Immature natural killer cell (primary cell): ENCODE data around the gene AUH. TPM values are rescaled to one million over a fixed set of nuclear protein-coding genes. Genes with fewer than 3 reads are reported as not detected.
A peak's percentile ranks its signal among the peaks of the same experiment; 100 is the strongest.

Source experiments
- DNase-seq, 3 donors: peaks; one replicate each; pipeline ENCODE4 v3.0.0; 2022; ENCODE audit warnings: mixed read lengths in 1 of 3
- H3K27ac Mint-ChIP-seq, 6 donors: one replicate each; pipeline ENCODE4 v1.8.0; 2020; ENCODE audit warnings: mixed read lengths in 6 of 6, mild to moderate bottlenecking in 5 of 6, inconsistent platforms in 4 of 6, moderate library complexity in 3 of 6
- H3K27me3 Mint-ChIP-seq, 3 donors: one replicate each; pipeline ENCODE4 v1.8.0; 2020 to 2021; ENCODE audit warnings: low read depth in 3 of 3, mild to moderate bottlenecking in 3 of 3, mixed read lengths in 3 of 3, moderate library complexity in 3 of 3, inconsistent platforms in 1 of 3
- H3K36me3 Mint-ChIP-seq, 3 donors: one replicate each; pipeline ENCODE4 v1.8.0; 2020; ENCODE audit warnings: mixed read lengths in 3 of 3, inconsistent platforms in 2 of 3, mild to moderate bottlenecking in 2 of 3
- H3K4me1 Mint-ChIP-seq, 2 donors: one replicate each; pipeline ENCODE4 v1.8.0; 2020; ENCODE audit warnings: inconsistent platforms in 2 of 2, mild to moderate bottlenecking in 2 of 2, mixed read lengths in 2 of 2, moderate library complexity in 1 of 2
- H3K4me3 Mint-ChIP-seq, 5 donors: one replicate each; pipeline ENCODE4 v1.8.0; 2020; ENCODE audit warnings: mild to moderate bottlenecking in 5 of 5, mixed read lengths in 5 of 5, inconsistent platforms in 3 of 5, moderate library complexity in 3 of 5
- H3K9me3 Mint-ChIP-seq, 6 donors: one replicate each; pipeline ENCODE4 v1.8.0; 2020; ENCODE audit warnings: mild to moderate bottlenecking in 6 of 6, mixed read lengths in 6 of 6, inconsistent platforms in 4 of 6, moderate library complexity in 3 of 6
- polyA plus RNA-seq, 3 donors: library from polyadenylated mRNA; unstranded; fragments of 300-500 nt; fragmentation: Illumina TruSeq; gene quantifications; one replicate each; pipeline ENCODE4 v1.2.3, GENCODE V29; 2021

AUH gene
- polyA plus RNA-seq, 3 donors from 2014 or later: 16.9 to 23.2 (median 18.2) TPM

DNA sequence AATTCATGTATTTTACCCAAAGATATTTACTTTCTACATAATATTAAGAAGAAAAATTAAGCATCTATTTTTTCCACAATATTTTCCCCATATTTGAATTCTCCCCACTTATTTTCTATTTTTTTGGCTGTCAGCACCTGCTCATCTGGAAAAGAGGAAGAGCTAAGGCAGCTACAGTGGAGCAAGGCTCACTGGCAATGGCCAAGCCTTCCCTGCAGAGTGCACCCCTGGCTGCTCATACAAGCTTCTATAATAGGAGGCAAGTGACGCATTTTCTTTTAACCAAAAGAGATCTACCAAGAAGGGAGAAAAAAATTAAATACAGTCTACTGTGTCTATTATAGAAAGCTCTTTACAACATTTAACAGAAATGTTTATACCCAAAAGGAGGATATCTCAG lies 72.5 kb downstream of the AUH start:
- peaks cover 19 to 36% (median 27%) of the 10 kb centered on the region in 3 donors for H3K36me3 Mint-ChIP-seq
- H3K4me1 Mint-ChIP-seq: no peaks in the 10 kb centered on the region
- H3K27ac Mint-ChIP-seq: peak overlapping the region in 1 of 6 donors; percentile 61
- DNase-seq: no peak
- H3K4me3 Mint-ChIP-seq: no peak overlapping the region
- peaks cover 0 to 4% (median 0%) of the 10 kb centered on the region in 3 donors for H3K27me3 Mint-ChIP-seq
- no peaks in the 10 kb centered on the region for H3K9me3 Mint-ChIP-seq

DNA sequence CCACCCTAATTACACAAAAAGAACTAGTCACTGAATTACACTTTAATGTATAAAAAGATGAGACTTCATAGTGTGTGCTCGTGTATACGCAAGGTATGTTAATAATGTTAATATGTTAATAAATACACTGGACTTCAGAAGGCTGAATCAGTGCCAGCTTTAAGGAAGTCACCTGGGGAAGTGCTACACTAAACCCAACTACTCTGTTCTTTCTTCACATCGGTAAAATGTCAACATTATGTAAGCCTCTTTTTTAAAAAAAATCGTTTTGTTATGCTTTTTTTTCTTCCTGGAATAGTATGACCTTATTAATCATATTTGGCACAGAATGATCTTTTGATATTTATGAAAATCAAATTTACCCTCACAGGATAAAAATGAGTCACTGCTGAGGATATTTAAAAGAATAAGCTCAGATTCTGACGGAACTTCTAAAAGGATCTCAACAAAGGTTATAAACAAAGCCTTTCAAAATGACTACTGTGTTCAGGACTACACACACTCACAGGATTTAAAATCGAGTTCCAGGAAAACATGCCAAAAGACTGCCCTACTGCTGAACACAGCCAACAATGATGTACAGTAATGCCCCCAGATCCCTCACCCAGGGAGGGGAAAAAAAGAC lies 75.9 kb downstream of the AUH start:
- Mint-ChIP-seq H3K4me1 (no peaks in the 10 kb centered on the region), H3K9me3 (no peaks in the 10 kb centered on the region), H3K27me3 (peaks cover 0 to 4% (median 0%) of the 10 kb centered on the region in 3 donors), H3K27ac (no peak overlapping the region), H3K36me3 (peaks cover 7 to 37% (median 19%) of the 10 kb centered on the region in 3 donors), H3K4me3 (no peak overlapping the region)
- DNase-seq: no peak

DNA sequence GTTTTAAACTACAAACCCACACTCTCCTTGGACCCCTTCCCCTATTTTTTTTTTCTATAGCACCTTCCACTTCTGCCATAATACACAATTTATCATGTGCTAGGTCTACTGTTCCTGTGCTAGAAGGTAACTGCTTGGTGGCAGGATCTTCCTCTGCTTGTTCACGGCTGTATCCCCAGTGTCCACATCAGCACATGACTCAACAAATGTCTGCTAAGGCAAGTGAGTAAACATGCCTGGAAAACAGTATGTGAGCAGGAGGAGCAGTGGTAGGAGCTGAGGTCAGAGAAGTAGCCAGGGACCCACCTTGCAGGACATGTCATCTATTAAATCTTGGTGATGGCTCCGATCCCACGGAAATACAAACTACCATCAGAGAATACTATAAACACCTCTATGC lies 79.4 kb downstream of the AUH start:
- Mint-ChIP-seq H3K36me3 (peaks cover 3 to 42% (median 26%) of the 10 kb centered on the region in 3 donors), H3K4me1 (no peaks in the 10 kb centered on the region), H3K9me3 (no peaks in the 10 kb centered on the region), H3K27me3 (peaks cover 0 to 4% (median 0%) of the 10 kb centered on the region in 3 donors), H3K4me3 (no peak overlapping the region), H3K27ac (no peak overlapping the region)
- no peak for DNase-seq

DNA sequence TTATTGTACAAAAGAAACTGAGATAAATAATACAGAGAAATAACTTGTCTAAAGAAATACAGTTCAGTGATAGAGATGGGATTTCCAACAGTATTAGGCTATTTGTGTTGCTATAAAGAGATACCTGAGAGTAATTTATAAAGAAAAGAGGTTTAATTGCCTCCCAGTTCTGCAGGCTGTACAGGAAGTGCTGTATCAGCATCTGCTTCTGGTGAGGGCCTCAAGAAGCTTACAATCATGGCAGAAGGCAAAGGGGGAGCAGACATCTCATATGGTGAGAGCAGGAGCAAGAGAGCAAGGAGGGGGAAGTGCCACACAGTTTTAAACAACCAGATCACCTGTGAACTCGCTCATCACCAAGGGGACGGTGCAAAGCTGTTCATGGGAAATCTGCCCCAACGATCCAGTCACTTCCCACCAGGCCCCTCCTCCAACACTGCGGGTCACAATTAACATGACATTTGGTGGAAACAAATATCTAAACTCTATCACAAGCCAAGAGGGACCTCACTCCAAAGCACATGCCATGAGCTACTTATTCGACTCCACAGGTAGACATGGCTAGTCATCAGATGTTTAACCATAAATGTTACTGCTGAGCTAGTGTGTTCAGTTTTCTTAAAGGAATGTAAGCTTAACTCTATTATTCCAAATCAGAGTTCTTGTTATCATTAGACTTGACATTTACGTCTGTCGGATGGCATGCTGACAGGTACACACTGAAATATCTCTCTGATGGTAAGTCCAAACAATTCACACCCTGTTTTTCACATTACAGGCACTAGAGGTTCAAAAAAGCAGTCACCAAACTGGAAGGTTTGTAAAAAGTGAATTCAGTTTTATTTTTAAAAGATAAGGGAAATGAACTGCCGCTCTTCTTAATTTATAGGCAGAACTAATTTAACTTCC lies 82.2 kb downstream of the AUH start:
- no peaks in the 10 kb centered on the region for H3K9me3 Mint-ChIP-seq
- H3K27ac Mint-ChIP-seq: peak overlapping the region in 1 of 6 donors; percentile 75

DNA sequence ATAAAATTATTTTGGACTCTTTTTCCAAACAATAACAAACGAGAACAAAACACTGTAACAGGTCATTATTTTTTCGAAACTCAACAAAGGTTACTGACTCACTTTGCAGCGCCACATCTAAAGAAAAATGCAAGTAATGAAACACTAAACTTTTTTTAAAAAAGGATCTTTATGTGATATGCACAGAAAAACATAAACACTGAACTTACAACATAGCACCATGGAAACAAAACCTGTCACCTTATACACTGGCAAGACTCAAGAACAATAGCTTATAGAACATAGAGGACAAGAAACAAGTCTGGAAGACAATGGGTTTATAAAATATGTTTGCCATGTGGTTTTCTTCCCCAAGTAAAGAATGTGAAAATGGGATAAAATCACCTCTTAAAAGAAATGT lies 85.2 kb downstream of the AUH start:
- H3K27ac Mint-ChIP-seq: peak overlapping the region in 1 of 6 donors; percentile 64
- no peaks in the 10 kb centered on the region for H3K27me3 Mint-ChIP-seq
- no peaks in the 10 kb centered on the region for H3K9me3 Mint-ChIP-seq
- no peak overlapping the region for H3K4me3 Mint-ChIP-seq
- peaks cover 4 to 17% of the 10 kb centered on the region in 2 donors for H3K4me1 Mint-ChIP-seq
- no peak for DNase-seq
- peaks cover 0 to 19% (median 16%) of the 10 kb centered on the region in 3 donors for H3K36me3 Mint-ChIP-seq

More for the DNA sequence above, 82.2 kb downstream of the AUH start:
- Mint-ChIP-seq H3K36me3 (peaks cover 0 to 31% (median 28%) of the 10 kb centered on the region in 3 donors), H3K27me3 (peaks cover 0 to 3% (median 0%) of the 10 kb centered on the region in 3 donors), H3K4me1 (peaks cover 0 to 7% of the 10 kb centered on the region in 2 donors), H3K4me3 (no peak overlapping the region)
- DNase-seq: no peak

DNA sequence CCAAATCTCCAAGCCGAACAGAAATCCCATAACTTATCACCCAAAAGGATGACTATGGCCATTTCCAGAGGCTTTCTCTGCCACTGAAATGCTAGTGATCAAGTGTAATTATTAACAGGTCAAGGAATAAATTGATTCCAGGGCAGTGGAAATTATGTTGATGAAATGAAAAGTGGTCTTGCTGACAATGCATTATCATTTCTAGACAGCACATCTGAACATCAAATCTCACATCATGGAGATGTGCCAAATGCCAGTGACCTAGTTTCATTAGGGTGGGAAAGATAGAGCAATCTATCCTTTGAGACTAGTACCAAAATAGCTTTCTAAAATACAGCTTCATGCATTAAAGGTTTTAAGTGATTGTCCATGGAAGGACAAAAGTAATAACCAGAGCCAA lies 86.1 kb downstream of the AUH start:
- H3K9me3 Mint-ChIP-seq: no peaks in the 10 kb centered on the region
- H3K4me1 Mint-ChIP-seq: peaks cover 4 to 17% of the 10 kb centered on the region in 2 donors
- no peaks in the 10 kb centered on the region for H3K27me3 Mint-ChIP-seq
- peak overlapping the region in 1 of 6 donors; percentile 49 for H3K27ac Mint-ChIP-seq
- H3K4me3 Mint-ChIP-seq: no peak overlapping the region
- peaks cover 0 to 12% (median 7%) of the 10 kb centered on the region in 3 donors for H3K36me3 Mint-ChIP-seq
- DNase-seq: no peak

DNA sequence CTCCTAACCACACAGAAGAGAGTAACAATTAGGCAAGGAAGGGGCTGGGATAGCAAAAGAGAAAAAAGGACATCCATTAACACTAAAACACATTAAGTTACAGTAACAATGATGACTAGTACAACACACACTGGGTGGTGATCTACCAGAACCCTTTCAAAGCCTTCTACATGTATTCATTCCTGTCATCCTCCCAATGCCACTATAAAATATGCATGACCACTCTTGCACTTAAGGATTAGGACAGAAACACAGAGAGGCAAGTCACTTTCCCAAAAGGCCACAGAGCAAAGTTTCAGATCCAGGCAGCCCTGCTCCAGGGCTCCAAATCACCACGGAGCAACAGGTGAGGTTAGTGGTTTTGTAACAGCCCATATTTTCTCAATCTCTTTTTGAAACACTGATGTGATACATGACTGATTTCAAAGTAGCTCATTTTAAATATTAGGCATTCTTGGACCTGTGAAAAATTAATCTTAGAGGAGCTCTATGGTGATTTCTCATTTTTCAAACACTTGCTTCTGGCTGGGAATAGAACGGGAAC lies 86.7 kb downstream of the AUH start:
- no peak overlapping the region for H3K4me3 Mint-ChIP-seq
- DNase-seq: no peak
- no peaks in the 10 kb centered on the region for H3K27me3 Mint-ChIP-seq
- H3K27ac Mint-ChIP-seq: peak overlapping the region in 2 of 6 donors; percentile 61 to 67
- peaks cover 4 to 17% of the 10 kb centered on the region in 2 donors for H3K4me1 Mint-ChIP-seq
- no peaks in the 10 kb centered on the region for H3K9me3 Mint-ChIP-seq
- H3K36me3 Mint-ChIP-seq: peaks cover 0 to 12% (median 4%) of the 10 kb centered on the region in 3 donors

DNA sequence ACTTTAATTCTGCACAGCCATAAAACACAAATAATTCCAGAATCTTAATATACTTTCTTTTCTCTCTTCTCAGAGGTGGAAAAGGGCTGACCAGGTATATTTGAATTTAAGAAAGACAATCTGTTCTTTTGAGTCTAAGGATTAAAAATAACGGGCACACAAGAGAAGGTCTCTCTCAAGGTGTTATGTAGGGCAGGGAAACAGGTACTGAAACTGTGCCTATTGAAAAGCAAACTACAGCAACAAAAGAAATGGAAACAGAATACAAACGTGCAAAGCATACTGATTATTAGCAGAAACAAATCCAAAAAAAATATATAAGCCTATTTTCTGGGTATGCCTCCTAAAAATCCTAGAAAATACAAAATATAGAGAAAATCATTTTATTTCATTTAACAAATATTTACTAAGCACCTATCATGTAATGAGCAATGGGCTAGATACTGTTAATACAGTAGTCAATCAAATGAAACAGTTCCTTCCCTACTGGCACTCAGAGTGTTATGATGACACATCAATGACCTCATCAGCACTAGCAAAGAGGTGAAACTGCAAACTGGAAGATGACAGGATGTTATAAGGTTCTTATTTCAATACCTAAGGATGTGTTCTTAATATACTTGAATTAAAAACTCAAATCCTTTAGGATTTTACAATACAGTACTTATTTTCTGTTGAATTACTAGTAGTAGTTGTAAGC lies 87.7 kb downstream of the AUH start:
- Mint-ChIP-seq H3K27ac (no peak overlapping the region), H3K4me1 (peaks cover 4 to 17% of the 10 kb centered on the region in 2 donors), H3K27me3 (no peaks in the 10 kb centered on the region), H3K9me3 (no peaks in the 10 kb centered on the region), H3K36me3 (peaks cover 0 to 9% (median 4%) of the 10 kb centered on the region in 3 donors), H3K4me3 (no peak overlapping the region)
- DNase-seq: peak in 1 of 3 donors; percentile 11

DNA sequence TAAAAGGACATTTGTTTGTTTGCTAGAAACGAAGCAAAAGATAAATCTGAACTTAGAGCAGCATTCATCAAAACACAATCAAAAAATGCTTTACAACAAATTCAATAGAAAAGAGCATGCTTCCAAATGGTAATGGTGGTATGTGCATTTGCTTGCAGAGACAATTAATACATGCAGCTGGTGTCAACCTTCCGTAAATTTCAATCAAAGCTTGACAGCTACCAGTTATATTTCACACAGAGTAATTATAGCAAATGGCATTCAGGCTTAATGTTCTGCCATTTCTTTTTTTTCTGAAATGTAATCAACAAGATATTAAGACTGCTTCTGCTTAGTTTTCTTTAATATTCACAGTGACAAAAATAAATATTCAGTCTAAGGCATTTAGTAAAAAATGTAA lies 90.6 kb downstream of the AUH start:
- Mint-ChIP-seq H3K27ac (no peak overlapping the region), H3K9me3 (no peaks in the 10 kb centered on the region), H3K36me3 (peaks cover 0 to 4% (median 0%) of the 10 kb centered on the region in 3 donors), H3K4me1 (peaks cover 4 to 17% of the 10 kb centered on the region in 2 donors), H3K4me3 (no peak overlapping the region), H3K27me3 (no peaks in the 10 kb centered on the region)
- DNase-seq: no peak

DNA sequence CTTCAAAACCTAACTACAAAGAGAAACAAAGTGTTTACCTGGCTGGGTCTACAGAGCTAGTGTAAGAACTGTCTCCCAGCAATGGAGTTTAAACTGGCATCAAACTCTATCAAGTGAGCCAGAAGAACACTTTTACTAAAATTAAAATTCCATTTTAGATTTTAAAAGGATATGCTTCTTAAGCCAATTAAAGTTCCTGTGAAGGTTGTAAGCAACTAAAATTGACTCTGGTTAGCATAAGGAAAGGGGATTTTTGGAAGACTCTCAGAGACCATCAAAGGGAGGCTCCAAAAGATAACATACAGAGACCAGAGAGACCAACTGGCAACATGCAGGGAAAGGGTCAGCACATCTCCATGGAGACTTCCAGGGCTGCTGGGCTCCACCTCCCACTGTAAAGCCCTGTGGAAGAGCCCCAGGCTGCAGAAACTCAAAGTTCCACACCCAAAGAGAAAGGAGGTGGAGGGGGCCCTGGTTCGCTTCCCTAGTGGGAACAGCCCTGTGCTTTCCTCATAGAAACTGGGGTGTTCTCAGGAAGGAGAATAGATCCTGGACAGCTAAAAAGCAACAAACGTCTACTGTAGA lies 91.7 kb downstream of the AUH start:
- H3K4me1 Mint-ChIP-seq: peaks cover 4 to 14% of the 10 kb centered on the region in 2 donors
- no peak for DNase-seq
- H3K9me3 Mint-ChIP-seq: no peaks in the 10 kb centered on the region

DNA sequence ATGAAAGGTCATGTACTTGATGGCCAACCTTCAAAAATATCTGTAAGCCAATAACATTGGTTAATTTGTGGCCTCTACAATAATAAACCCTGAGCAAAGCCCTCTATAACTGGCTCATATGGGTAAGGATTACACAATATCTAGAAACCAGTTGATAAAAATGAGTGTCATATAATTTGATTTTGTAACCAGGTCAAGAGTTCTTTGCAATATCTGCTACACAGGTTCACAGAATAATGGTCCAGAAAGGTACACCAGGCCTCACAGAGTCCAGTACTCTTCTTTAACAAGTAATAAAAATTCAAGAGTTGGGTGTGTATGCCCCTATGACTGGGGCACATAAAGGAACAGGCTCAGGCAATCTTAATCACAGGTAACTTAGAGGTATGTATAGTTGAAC lies 95.3 kb downstream of the AUH start:
- Mint-ChIP-seq H3K4me1 (no peaks in the 10 kb centered on the region), H3K27me3 (no peaks in the 10 kb centered on the region), H3K36me3 (peaks cover 11 to 18% (median 17%) of the 10 kb centered on the region in 3 donors), H3K27ac (no peak overlapping the region), H3K9me3 (peaks cover 0 to 4% (median 0%) of the 10 kb centered on the region in 6 donors), H3K4me3 (no peak overlapping the region)
- DNase-seq: no peak

More for the DNA sequence above, 91.7 kb downstream of the AUH start:
- Mint-ChIP-seq H3K36me3 (peaks cover under 1 to 6% (median 3%) of the 10 kb centered on the region in 3 donors), H3K4me3 (no peak overlapping the region), H3K27ac (no peak overlapping the region), H3K27me3 (no peaks in the 10 kb centered on the region)

DNA sequence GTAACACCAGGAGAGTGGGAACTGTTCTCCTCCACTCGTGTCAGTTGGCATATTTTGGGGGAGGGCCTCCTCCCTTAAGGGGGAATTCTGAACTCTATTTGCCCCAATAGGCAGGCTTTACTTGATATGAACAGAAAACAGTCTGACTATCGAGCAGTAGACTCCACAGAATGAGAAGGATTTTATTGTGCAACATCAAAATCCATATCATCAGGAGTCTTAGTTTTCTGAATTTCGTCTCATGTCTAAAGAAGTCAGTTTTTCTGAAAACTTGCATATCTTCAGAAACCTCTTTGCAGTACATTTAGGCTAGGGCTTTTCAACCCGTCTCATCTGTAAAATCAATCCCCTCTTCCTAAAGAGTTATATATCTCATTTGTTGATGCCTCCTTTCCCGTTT lies 96.2 kb downstream of the AUH start:
- H3K4me1 Mint-ChIP-seq: no peaks in the 10 kb centered on the region
- H3K27me3 Mint-ChIP-seq: no peaks in the 10 kb centered on the region
- no peak overlapping the region for H3K4me3 Mint-ChIP-seq
- DNase-seq: no peak
- H3K27ac Mint-ChIP-seq: no peak overlapping the region
- peaks cover 0 to 4% (median 0%) of the 10 kb centered on the region in 6 donors for H3K9me3 Mint-ChIP-seq
- H3K36me3 Mint-ChIP-seq: peaks cover 11 to 22% (median 17%) of the 10 kb centered on the region in 3 donors

DNA sequence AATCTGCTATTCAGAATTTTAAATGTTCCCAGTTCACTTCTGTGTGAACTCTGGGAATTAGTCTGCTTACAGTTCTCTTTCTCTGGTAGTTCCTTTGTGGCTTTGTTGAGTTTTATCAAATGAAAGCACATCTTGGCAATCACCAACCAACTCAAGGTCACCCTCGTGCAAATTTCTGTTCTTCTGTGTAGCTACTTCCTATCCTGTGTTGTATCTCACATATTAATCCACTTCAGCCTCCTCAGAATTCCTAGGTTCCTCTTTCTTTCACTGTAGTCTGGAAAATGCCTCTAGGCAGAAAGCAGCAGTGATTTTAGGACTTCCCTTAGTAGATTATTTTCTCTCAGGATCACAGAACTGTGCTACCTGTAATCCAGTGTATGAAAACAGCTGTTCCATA lies 100.3 kb downstream of the AUH start:
- DNase-seq: no peak
- Mint-ChIP-seq H3K27me3 (peaks cover 0 to 2% (median 0%) of the 10 kb centered on the region in 3 donors), H3K4me1 (peaks cover 6 to 13% of the 10 kb centered on the region in 2 donors), H3K27ac (no peak overlapping the region), H3K36me3 (peaks cover 11 to 22% (median 14%) of the 10 kb centered on the region in 3 donors), H3K4me3 (no peak overlapping the region), H3K9me3 (peaks cover 0 to 4% (median 0%) of the 10 kb centered on the region in 6 donors)
